NB4 (cell line): ENCODE measurements around the gene TCEANC.

Experiments used
- POLR2A ChIP-seq: IDR thresholded peaks from 2 replicates; pipeline ENCODE4 v1.6.1; 2011; ENCODE audit warnings: mild to moderate bottlenecking; ENCODE audit not compliant: insufficient read length; ENCODE audit errors: extremely low read depth
- TF ChIP-seq, protein P1 (sequence below): IDR thresholded peaks from one replicate; pipeline ENCODE4 v1.5.1; 2012; ENCODE audit warnings: low read depth, low read length
- TF ChIP-seq, protein P2 (sequence below): IDR thresholded peaks from 2 replicates; pipeline ENCODE4 v1.6.1; 2011; ENCODE audit warnings: low read depth, low read length

DNA sequence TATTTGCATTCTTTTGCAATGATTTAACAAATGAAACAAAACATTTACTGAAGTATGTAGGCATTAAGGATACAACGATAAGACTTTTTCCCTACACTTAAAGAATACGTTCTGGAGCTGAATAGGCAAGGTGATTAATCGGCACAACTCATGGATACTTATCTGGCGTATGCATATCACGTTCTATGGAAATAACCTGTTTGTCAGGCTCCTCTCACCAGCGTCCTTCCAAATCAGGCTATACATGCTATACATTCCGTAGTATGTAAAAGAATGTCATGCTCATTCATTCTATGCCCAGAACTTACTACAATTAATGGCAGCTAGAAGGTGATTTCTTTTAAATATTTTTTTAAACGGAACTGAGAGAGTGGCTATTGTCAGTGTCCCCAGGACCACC lies 25.6 kb upstream of the TCEANC start:
- TF ChIP-seq, protein P1, sequence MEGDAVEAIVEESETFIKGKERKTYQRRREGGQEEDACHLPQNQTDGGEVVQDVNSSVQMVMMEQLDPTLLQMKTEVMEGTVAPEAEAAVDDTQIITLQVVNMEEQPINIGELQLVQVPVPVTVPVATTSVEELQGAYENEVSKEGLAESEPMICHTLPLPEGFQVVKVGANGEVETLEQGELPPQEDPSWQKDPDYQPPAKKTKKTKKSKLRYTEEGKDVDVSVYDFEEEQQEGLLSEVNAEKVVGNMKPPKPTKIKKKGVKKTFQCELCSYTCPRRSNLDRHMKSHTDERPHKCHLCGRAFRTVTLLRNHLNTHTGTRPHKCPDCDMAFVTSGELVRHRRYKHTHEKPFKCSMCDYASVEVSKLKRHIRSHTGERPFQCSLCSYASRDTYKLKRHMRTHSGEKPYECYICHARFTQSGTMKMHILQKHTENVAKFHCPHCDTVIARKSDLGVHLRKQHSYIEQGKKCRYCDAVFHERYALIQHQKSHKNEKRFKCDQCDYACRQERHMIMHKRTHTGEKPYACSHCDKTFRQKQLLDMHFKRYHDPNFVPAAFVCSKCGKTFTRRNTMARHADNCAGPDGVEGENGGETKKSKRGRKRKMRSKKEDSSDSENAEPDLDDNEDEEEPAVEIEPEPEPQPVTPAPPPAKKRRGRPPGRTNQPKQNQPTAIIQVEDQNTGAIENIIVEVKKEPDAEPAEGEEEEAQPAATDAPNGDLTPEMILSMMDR, result no peak
- no peak for TF ChIP-seq POLR2A
- TF ChIP-seq, protein P2, sequence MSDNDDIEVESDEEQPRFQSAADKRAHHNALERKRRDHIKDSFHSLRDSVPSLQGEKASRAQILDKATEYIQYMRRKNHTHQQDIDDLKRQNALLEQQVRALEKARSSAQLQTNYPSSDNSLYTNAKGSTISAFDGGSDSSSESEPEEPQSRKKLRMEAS, result no peak
